Mucosa of descending colon (tissue), 3 donors: ENCODE results near the gene RBM34. TPM values are rescaled to one million over a fixed set of nuclear protein-coding genes. Genes with fewer than 3 reads are reported as not detected.
A peak's percentile ranks its signal among the peaks of the same experiment; 100 is the strongest.

Experiments used
- ATAC-seq: fragments of 200-7000 bp; cut with Tn5 transposase; one replicate; pipeline ENCODE4 v1.9.1; 2020; ENCODE audit warnings: mild to moderate bottlenecking, moderate library complexity
- DNase-seq, 3 donors: peaks; one replicate each; pipeline ENCODE4 v3.0.0-alpha.2; 2020
- H3K36me3 ChIP-seq: fragments of 200-600 bp; one replicate; pipeline ENCODE4 v1.8.0; 2021; ENCODE audit warnings: low read depth, mild to moderate bottlenecking
- H3K4me1 ChIP-seq: fragments of 200-600 bp; one replicate; pipeline ENCODE4 v1.8.0; 2021; ENCODE audit warnings: low read depth, mild to moderate bottlenecking
- H3K4me3 ChIP-seq: fragments of 200-600 bp; one replicate; pipeline ENCODE4 v1.8.0; 2021; ENCODE audit warnings: mild to moderate bottlenecking
- H3K9me3 ChIP-seq: fragments of 200-600 bp; one replicate; pipeline ENCODE4 v1.8.0; 2021; ENCODE audit warnings: mild to moderate bottlenecking
- CTCF ChIP-seq: fragments of 200-600 bp; IDR thresholded peaks from one replicate; pipeline ENCODE4 v1.8.0; 2022; ENCODE audit warnings: antibody characterized with exemption, mild to moderate bottlenecking
- intact Hi-C, 2 donors: fragments of 100-400 bp; cut with DNase I in 1 of 2; cut with micrococcal nuclease in 1 of 2; formaldehyde crosslinking; loops; one replicate each; pipeline versions ENCODE4 v1.11.0 to v1.11.1; 2022; cut with DNase I, micrococcal nuclease
- total RNA-seq, 3 donors: library from RNA; stranded (reverse); fragmentation: NEBNext Ultra II Directional in 2 of 3; extraction: Animal tissue kit (Norgen Biotek cat#: 25700) in 2 of 3; gene quantifications; one replicate each; pipeline versions ENCODE4 v1.2.1 to v1.2.4, GENCODE V29; 2021 to 2023
- donor health status: DM: no; HTN: no; CAD: no; lungs with moderate emphysema.
- donor health status: DM: no; HTN: no; CAD: no.
- donor health status: DM: no; HTN: yes; CAD: no.

RBM34 gene
- total RNA-seq, 3 donors from 2014 or later: 54.7 to 58.5 (median 55.3) TPM

- intact Hi-C loops: loop anchor here in 1 of 2 donors (10.0 kb wide), 1 partner anchor 312 kb away; no protein-coding TSS in a partner anchor
- H3K36me3 ChIP-seq: no peaks in the 10 kb centered on the region
- ATAC-seq (peak; percentile 77), DNase-seq (peak in 2 of 3 donors; percentile 56 to 69)
- H3K9me3 ChIP-seq: no peaks in the 10 kb centered on the region
- H3K4me1 ChIP-seq: peaks cover 3% of the 10 kb centered on the region
- TF ChIP-seq CTCF: no peak
- no peak overlapping the region for H3K4me3 ChIP-seq
Measured at GRCh38 chr1:235102993-235103411, 58.0 kb downstream of the RBM34 start.

GRCh38 chr1:235102259-235102582 lies 58.8 kb downstream of the RBM34 start:
- no peak for DNase-seq
- no peaks in the 10 kb centered on the region for H3K36me3 ChIP-seq
- no peak for TF ChIP-seq CTCF
- peaks cover 3% of the 10 kb centered on the region for H3K4me1 ChIP-seq
- intact Hi-C loops: loop anchor here in 1 of 2 donors (10.0 kb wide), 1 partner anchor 313 kb away; no protein-coding TSS in a partner anchor
- no peaks in the 10 kb centered on the region for H3K9me3 ChIP-seq
- H3K4me3 ChIP-seq: no peak overlapping the region
- no peak for ATAC-seq

- DNase-seq (no peak), ATAC-seq (no peak)
- intact Hi-C loops: loop anchor here in 1 of 2 donors (10.0 kb wide), 1 partner anchor 313 kb away; no protein-coding TSS in a partner anchor
Measured at GRCh38 chr1:235101558-235102258, 59.3 kb downstream of the RBM34 start.

GRCh38 chr1:235100194-235100772 lies 60.8 kb downstream of the RBM34 start:
- H3K36me3 ChIP-seq: no peaks in the 10 kb centered on the region
- no peaks in the 10 kb centered on the region for H3K9me3 ChIP-seq
- intact Hi-C loops: loop anchor here in 1 of 2 donors (10.0 kb wide), 1 partner anchor 315 kb away; no protein-coding TSS in a partner anchor
- H3K4me3 ChIP-seq: no peak overlapping the region
- peaks cover 3% of the 10 kb centered on the region for H3K4me1 ChIP-seq
- no peak for ATAC-seq
- DNase-seq: no peak
- no peak for TF ChIP-seq CTCF

More at GRCh38 chr1:235101558-235102258, 59.3 kb downstream of the RBM34 start:
- TF ChIP-seq CTCF: no peak
- H3K9me3 ChIP-seq: no peaks in the 10 kb centered on the region
- no peaks in the 10 kb centered on the region for H3K36me3 ChIP-seq
- peaks cover 3% of the 10 kb centered on the region for H3K4me1 ChIP-seq
- no peak overlapping the region for H3K4me3 ChIP-seq

GRCh38 chr1:235098991-235099390 lies 62.1 kb downstream of the RBM34 start:
- intact Hi-C loops: loop anchor here in 1 of 2 donors (10.0 kb wide), 1 partner anchor 504 kb away; no protein-coding TSS in a partner anchor
- DNase-seq: no peak

More at GRCh38 chr1:235098991-235099390, 62.1 kb downstream of the RBM34 start:
- Histone ChIP-seq H3K36me3 (no peaks in the 10 kb centered on the region), H3K4me3 (no peak overlapping the region), H3K4me1 (peaks cover 4% of the 10 kb centered on the region), H3K9me3 (no peaks in the 10 kb centered on the region)
- TF ChIP-seq CTCF: no peak
- ATAC-seq: no peak
